ENCODE data around the gene RBM15B.

RBM15B gene

DNA sequence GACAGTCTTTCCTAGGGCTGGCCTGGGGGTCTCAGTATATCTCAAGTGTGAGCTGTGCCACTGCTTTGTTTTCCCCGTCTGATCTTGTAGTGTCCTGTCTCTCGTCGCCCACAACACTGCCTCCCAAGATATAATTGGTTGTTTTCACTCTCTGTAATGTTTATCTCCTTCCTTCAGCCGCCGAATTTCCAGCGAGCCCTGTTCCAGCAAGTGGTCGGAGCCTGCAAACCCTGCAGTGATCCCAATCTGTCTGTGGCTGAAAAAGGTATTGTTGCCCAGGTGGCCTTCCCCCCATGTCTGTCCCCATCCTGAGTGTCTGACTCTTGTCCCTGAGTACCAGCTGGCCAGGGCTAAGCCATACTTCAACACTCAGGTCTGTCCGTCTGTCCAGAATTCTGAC lies 15.5 kb upstream of the RBM15B start:
- FAIRE-seq (no peak), DNase-seq (ENCODE audit: insufficient read length, low spot score) (no peak)
- TF ChIP-seq TAF1 (IDR thresholded peaks at IDR 0.05; ENCODE audit: low read depth, low read length) (no peak), POLR2AphosphoS5 (IDR thresholded peaks at IDR 0.05; ENCODE audit: low read depth, low read length) (no peak), POU2F2 (IDR thresholded peaks at IDR 0.05; ENCODE audit: low read depth, low read length) (no peak), PAX5 (IDR thresholded peaks at IDR 0.05; ENCODE audit: insufficient read depth, low read length, severe bottlenecking) (no peak), POLR2A (IDR thresholded peaks at IDR 0.05; ENCODE audit: low read depth, low read length) (no peak), SPI1 (IDR thresholded peaks at IDR 0.05; ENCODE audit: low read depth, low read length) (no peak)

DNA sequence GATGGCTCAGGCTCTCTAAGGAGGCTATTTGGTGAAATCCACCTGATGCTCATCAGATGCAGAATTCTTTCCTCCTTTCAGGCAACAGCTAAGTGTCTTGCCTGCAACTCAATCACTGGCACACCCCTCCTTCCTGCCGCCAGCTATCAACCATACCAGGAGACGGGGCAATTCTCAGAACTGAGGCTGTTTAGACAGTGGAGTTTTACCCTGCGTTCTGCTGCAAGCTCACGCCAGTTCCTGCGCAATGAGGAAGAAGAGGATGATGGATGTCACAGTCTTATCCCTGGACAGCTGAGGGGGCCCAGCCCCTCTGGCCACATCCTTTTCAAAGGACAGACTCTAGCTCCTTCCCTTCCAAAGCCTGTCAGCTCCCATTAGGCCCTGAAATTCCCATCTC lies 13.0 kb upstream of the RBM15B start:
- FAIRE-seq (no peak), DNase-seq (ENCODE audit: insufficient read length, low spot score) (no peak)
- no peak for TF ChIP-seq PAX5 (IDR thresholded peaks at IDR 0.05; ENCODE audit: insufficient read depth, low read length, severe bottlenecking)
- no peak for TF ChIP-seq TAF1 (IDR thresholded peaks at IDR 0.05; ENCODE audit: low read depth, low read length)
- TF ChIP-seq POU2F2 (IDR thresholded peaks at IDR 0.05; ENCODE audit: low read depth, low read length) = no peak
- no peak for TF ChIP-seq SPI1 (IDR thresholded peaks at IDR 0.05; ENCODE audit: low read depth, low read length)
- TF ChIP-seq POLR2AphosphoS5 (IDR thresholded peaks at IDR 0.05; ENCODE audit: low read depth, low read length) = no peak

DNA sequence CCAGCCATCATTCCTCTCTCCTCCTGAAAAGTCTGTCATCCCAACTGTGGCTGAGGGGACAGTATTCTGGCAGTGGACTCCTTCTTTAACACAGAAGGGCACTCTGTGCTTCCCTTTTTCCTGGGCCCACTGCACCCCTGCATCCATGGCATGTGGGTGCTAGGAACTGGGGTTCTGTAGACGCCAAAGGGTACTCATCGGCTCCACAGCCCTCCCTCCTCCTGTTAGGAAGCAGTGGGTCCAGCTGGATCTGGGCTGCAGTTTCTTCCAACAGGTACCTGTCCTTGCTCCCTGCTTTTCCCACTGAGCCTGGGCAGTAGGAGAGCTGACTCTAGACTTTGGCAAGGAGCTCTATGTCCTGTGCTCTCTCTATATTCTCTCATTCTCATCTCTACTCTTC lies 12.4 kb upstream of the RBM15B start:
- DNase-seq (ENCODE audit: insufficient read length, low spot score) = no peak
- TF ChIP-seq SPI1 (IDR thresholded peaks at IDR 0.05; ENCODE audit: low read depth, low read length) (no peak), POLR2A (IDR thresholded peaks at IDR 0.05; ENCODE audit: low read depth, low read length) (no peak), PAX5 (IDR thresholded peaks at IDR 0.05; ENCODE audit: insufficient read depth, low read length, severe bottlenecking) (no peak), POU2F2 (IDR thresholded peaks at IDR 0.05; ENCODE audit: low read depth, low read length) (no peak), TAF1 (IDR thresholded peaks at IDR 0.05; ENCODE audit: low read depth, low read length) (no peak), POLR2AphosphoS5 (IDR thresholded peaks at IDR 0.05; ENCODE audit: low read depth, low read length) (no peak)
- FAIRE-seq = no peak

DNA sequence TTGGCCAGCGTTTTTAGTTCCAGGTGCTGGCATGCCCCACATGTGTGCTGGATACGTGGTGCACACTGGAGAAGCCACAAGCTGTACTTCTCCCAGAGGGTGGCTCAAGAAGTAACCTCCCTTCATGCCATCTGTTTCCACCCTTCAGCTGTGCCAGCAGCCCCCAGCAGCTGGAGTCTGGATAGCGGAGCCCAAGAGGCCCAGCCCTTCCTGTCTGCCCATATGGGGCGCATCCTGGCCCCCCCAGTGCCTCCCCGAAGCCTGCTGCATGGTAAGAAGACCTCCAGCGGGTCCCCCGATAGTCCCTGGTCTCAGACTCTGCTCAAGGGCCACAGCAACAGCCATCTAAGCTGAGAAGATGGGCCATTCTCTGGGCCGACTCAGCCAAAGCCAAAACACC lies 11.8 kb upstream of the RBM15B start:
- no peak for TF ChIP-seq POLR2A (IDR thresholded peaks at IDR 0.05; ENCODE audit: low read depth, low read length)
- FAIRE-seq = no peak
- no peak for DNase-seq (ENCODE audit: insufficient read length, low spot score)

- FAIRE-seq (no peak), DNase-seq (ENCODE audit: insufficient read length, low spot score) (no peak)
- TF ChIP-seq POLR2AphosphoS5 (IDR thresholded peaks at IDR 0.05; ENCODE audit: low read depth, low read length) (no peak), TAF1 (IDR thresholded peaks at IDR 0.05; ENCODE audit: low read depth, low read length) (no peak)
Measured at GRCh38 chr3:51379746-51380455, 11.2 kb upstream of the RBM15B start.

DNA sequence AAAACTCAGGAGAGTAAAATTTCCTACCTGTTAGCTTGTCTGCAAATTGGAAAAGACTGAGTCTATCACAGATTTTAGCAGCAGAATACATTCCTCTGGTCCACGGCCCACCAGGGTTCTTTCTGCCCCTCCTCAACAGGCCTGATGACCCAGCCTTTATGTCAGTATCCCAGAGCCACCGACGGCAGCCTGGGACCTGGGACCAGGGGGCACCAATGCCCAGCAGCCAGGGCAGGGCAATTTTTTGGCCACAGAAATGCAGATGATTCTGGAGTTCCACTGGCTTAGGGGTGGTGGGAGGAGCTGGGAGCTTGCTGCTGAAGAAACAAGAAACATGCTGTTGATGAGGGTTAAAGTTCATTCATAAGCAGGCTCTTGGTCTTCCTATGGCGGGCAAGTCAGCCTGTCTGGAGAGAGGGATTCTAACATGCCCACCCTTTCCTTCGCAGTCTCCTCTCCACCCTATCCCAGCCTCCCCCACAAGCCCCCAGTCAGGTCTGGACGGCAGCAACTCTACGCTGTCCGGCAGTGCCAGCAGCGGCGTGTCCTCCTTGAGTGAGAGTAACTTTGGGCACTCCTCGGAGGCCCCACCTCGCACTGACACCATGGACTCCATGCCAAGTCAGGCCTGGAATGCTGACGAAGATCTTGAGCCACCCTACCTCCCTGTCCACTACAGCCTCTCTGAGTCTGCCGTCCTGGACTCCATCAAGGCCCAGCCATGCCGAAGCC lies 10.3 kb upstream of the RBM15B start:
- TF ChIP-seq PAX5 (IDR thresholded peaks at IDR 0.05; ENCODE audit: insufficient read depth, low read length, severe bottlenecking) (no peak), SPI1 (IDR thresholded peaks at IDR 0.05; ENCODE audit: low read depth, low read length) (no peak), POLR2A (IDR thresholded peaks at IDR 0.05; ENCODE audit: low read depth, low read length) (no peak), POU2F2 (IDR thresholded peaks at IDR 0.05; ENCODE audit: low read depth, low read length) (no peak), POLR2AphosphoS5 (IDR thresholded peaks at IDR 0.05; ENCODE audit: low read depth, low read length) (no peak), TAF1 (IDR thresholded peaks at IDR 0.05; ENCODE audit: low read depth, low read length) (no peak)
- FAIRE-seq (no peak), DNase-seq (ENCODE audit: insufficient read length, low spot score) (no peak)

- FAIRE-seq (no peak), DNase-seq (ENCODE audit: insufficient read length, low spot score) (no peak)
- no peak for TF ChIP-seq POLR2A (IDR thresholded peaks at IDR 0.05; ENCODE audit: low read depth, low read length)
- TF ChIP-seq POU2F2 (IDR thresholded peaks at IDR 0.05; ENCODE audit: low read depth, low read length) = no peak
- no peak for TF ChIP-seq POLR2AphosphoS5 (IDR thresholded peaks at IDR 0.05; ENCODE audit: low read depth, low read length)
- no peak for TF ChIP-seq TAF1 (IDR thresholded peaks at IDR 0.05; ENCODE audit: low read depth, low read length)
- TF ChIP-seq PAX5 (IDR thresholded peaks at IDR 0.05; ENCODE audit: insufficient read depth, low read length, severe bottlenecking) = no peak
Measured at GRCh38 chr3:51381333-51381705, 9.8 kb upstream of the RBM15B start.

GRCh38 chr3:51382076-51382745 lies 8.9 kb upstream of the RBM15B start:
- no peak for FAIRE-seq
- TF ChIP-seq TAF1 (IDR thresholded peaks at IDR 0.05; ENCODE audit: low read depth, low read length) (no peak), POLR2A (IDR thresholded peaks at IDR 0.05; ENCODE audit: low read depth, low read length) (no peak), POU2F2 (IDR thresholded peaks at IDR 0.05; ENCODE audit: low read depth, low read length) (no peak), PAX5 (IDR thresholded peaks at IDR 0.05; ENCODE audit: insufficient read depth, low read length, severe bottlenecking) (no peak), POLR2AphosphoS5 (IDR thresholded peaks at IDR 0.05; ENCODE audit: low read depth, low read length) (no peak), SPI1 (IDR thresholded peaks at IDR 0.05; ENCODE audit: low read depth, low read length) (no peak)
- no peak for DNase-seq (ENCODE audit: insufficient read length, low spot score)

DNA sequence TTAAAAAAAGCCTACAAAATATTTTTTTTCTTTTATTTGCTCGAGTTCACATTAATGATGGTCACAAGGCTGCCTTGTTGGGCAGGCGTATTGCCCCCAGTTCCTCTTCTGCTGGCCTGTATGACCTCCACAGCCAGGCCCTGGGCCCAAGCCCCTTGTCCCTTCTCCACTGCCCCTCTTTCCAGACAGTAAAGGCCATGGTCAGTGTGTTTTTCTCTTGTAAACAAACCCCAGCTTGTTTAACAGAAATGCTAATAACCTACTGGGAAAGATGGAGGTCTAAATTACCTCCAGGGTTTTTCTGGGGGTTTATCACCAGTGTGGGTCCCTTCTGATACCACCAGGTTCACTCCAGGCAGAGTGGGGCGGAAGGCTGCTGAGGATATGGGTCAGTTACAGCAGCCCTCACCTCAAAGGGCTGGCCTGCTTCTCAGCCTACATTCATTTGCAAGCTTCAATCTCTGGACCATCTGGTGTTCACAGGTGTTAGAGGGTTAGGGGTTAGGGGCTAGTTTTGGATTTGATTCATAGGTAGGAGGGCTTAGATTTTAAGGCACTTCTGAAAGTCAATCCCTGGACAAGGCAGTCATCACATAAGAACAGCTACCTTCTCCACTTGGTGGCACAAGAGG lies 8.0 kb upstream of the RBM15B start:
- peak; percentile 33 for FAIRE-seq
- DNase-seq (ENCODE audit: insufficient read length, low spot score) = no peak

More for the DNA sequence above, 8.0 kb upstream of the RBM15B start:
- TF ChIP-seq POLR2AphosphoS5 (IDR thresholded peaks at IDR 0.05; ENCODE audit: low read depth, low read length) (no peak), POU2F2 (IDR thresholded peaks at IDR 0.05; ENCODE audit: low read depth, low read length) (no peak)
